Duodenal mucosa (tissue), 2 donors: Measurements from ENCODE around the gene ADGRG3.
"Not testable (repeated sequence)": the region's sequence is repeated elsewhere in the genome, so short reads cannot be mapped to it uniquely, and the experiment has no call there.

ENCODE experiments used
- H3K27ac ChIP-seq: one replicate; pipeline ENCODE4 v1.7.0; 2013; ENCODE audit warnings: low read depth, low read length
- H3K27me3 ChIP-seq, 2 donors: one replicate each; pipeline ENCODE4 v1.7.0; 2013; ENCODE audit warnings: low read length in 2 of 2, control low read depth in 1 of 2; ENCODE audit not compliant: insufficient read depth in 2 of 2, control insufficient read depth in 1 of 2
- H3K36me3 ChIP-seq, 2 donors: one replicate each; pipeline ENCODE4 v1.7.0; 2013; ENCODE audit warnings: low read length in 2 of 2, control low read depth in 1 of 2; ENCODE audit not compliant: insufficient read depth in 2 of 2, control insufficient read depth in 1 of 2
- H3K4me1 ChIP-seq, 2 donors: one replicate each; pipeline ENCODE4 v1.7.0; 2013; ENCODE audit warnings: low read length in 2 of 2, control low read depth in 1 of 2; ENCODE audit not compliant: insufficient read depth in 2 of 2, control insufficient read depth in 1 of 2
- H3K4me3 ChIP-seq, 2 donors: one replicate each; pipeline ENCODE4 v1.7.0; 2013; ENCODE audit warnings: low read length in 2 of 2, low read depth in 1 of 2
- H3K9ac ChIP-seq, 2 donors: one replicate each; pipeline ENCODE4 v1.7.0; 2013; ENCODE audit warnings: low read length in 2 of 2, low read depth in 1 of 2
- H3K9me3 ChIP-seq, 2 donors: one replicate each; pipeline ENCODE4 v1.7.0; 2013; ENCODE audit warnings: low read length in 2 of 2, control low read depth in 1 of 2; ENCODE audit not compliant: control insufficient read depth in 1 of 2

The ADGRG3 gene

GRCh38 chr16:57707331-57707730 lies 39.2 kb downstream of the ADGRG3 start:
- Histone ChIP-seq H3K4me3 (no peak overlapping the region), H3K36me3 (no peaks in the 10 kb centered on the region), H3K9me3 (no peaks in the 10 kb centered on the region), H3K9ac (no peak overlapping the region), H3K27ac (no peak overlapping the region), H3K4me1 (no peaks in the 10 kb centered on the region), H3K27me3 (no peaks in the 10 kb centered on the region)

GRCh38 chr16:57708168-57708567 lies 40.1 kb downstream of the ADGRG3 start:
- Histone ChIP-seq H3K27me3 (no peaks in the 10 kb centered on the region), H3K4me1 (no peaks in the 10 kb centered on the region), H3K4me3 (no peak overlapping the region), H3K36me3 (no peaks in the 10 kb centered on the region), H3K9me3 (no peaks in the 10 kb centered on the region), H3K9ac (no peak overlapping the region), H3K27ac (no peak overlapping the region)

- H3K27me3 ChIP-seq: no peaks in the 10 kb centered on the region
- H3K4me1 ChIP-seq: no peaks in the 10 kb centered on the region
- no peak overlapping the region for H3K4me3 ChIP-seq
Measured at GRCh38 chr16:57709663-57710062, 41.6 kb downstream of the ADGRG3 start.

GRCh38 chr16:57711346-57711745 lies 43.2 kb downstream of the ADGRG3 start:
- no peak overlapping the region for H3K4me3 ChIP-seq
- no peaks in the 10 kb centered on the region for H3K4me1 ChIP-seq
- no peaks in the 10 kb centered on the region for H3K36me3 ChIP-seq
- no peak overlapping the region for H3K27ac ChIP-seq
- no peaks in the 10 kb centered on the region for H3K9me3 ChIP-seq
- peaks cover 0 to 6% of the 10 kb centered on the region in 2 donors for H3K27me3 ChIP-seq
- no peak overlapping the region for H3K9ac ChIP-seq

More at GRCh38 chr16:57709663-57710062, 41.6 kb downstream of the ADGRG3 start:
- Histone ChIP-seq H3K27ac (no peak overlapping the region), H3K9ac (no peak overlapping the region), H3K36me3 (no peaks in the 10 kb centered on the region), H3K9me3 (no peaks in the 10 kb centered on the region)

- H3K36me3 ChIP-seq: no peaks in the 10 kb centered on the region
- H3K27ac ChIP-seq: no peak overlapping the region
- H3K4me3 ChIP-seq: no peak overlapping the region
- H3K9me3 ChIP-seq: no peaks in the 10 kb centered on the region
- H3K9ac ChIP-seq: no peak overlapping the region
- H3K4me1 ChIP-seq: no peaks in the 10 kb centered on the region
- H3K27me3 ChIP-seq: peaks cover 0 to 6% of the 10 kb centered on the region in 2 donors
Measured at GRCh38 chr16:57711993-57712392, 43.9 kb downstream of the ADGRG3 start.

- not testable (repeated sequence) for H3K4me3 ChIP-seq, H3K9me3 ChIP-seq, H3K9ac ChIP-seq, H3K36me3 ChIP-seq, H3K4me1 ChIP-seq, H3K27me3 ChIP-seq, H3K27ac ChIP-seq
Measured at GRCh38 chr16:57712569-57712968, 44.5 kb downstream of the ADGRG3 start.

- Histone ChIP-seq H3K4me3 (no peak overlapping the region), H3K27me3 (peaks cover 0 to 6% of the 10 kb centered on the region in 2 donors)
Measured at GRCh38 chr16:57713596-57713995, 45.5 kb downstream of the ADGRG3 start.

GRCh38 chr16:57714047-57714446 lies 45.9 kb downstream of the ADGRG3 start:
- Histone ChIP-seq H3K27ac (no peak overlapping the region), H3K36me3 (no peaks in the 10 kb centered on the region), H3K4me1 (no peaks in the 10 kb centered on the region)

More at GRCh38 chr16:57713596-57713995, 45.5 kb downstream of the ADGRG3 start:
- Histone ChIP-seq H3K36me3 (no peaks in the 10 kb centered on the region), H3K27ac (no peak overlapping the region), H3K9me3 (no peaks in the 10 kb centered on the region), H3K9ac (no peak overlapping the region), H3K4me1 (no peaks in the 10 kb centered on the region)

GRCh38 chr16:57720142-57720575 lies 52.1 kb downstream of the ADGRG3 start:
- no peaks in the 10 kb centered on the region for H3K9me3 ChIP-seq
- H3K4me3 ChIP-seq: no peak overlapping the region
- no peak overlapping the region for H3K9ac ChIP-seq
- H3K27me3 ChIP-seq: peaks cover 0 to 6% of the 10 kb centered on the region in 2 donors
- H3K27ac ChIP-seq: no peak overlapping the region
- no peaks in the 10 kb centered on the region for H3K4me1 ChIP-seq
- no peaks in the 10 kb centered on the region for H3K36me3 ChIP-seq

More at GRCh38 chr16:57714047-57714446, 45.9 kb downstream of the ADGRG3 start:
- H3K27me3 ChIP-seq: peaks cover 0 to 6% of the 10 kb centered on the region in 2 donors
- H3K4me3 ChIP-seq: no peak overlapping the region
- no peak overlapping the region for H3K9ac ChIP-seq
- no peaks in the 10 kb centered on the region for H3K9me3 ChIP-seq

- no peak overlapping the region for H3K4me3 ChIP-seq
- H3K4me1 ChIP-seq: no peaks in the 10 kb centered on the region
- no peaks in the 10 kb centered on the region for H3K9me3 ChIP-seq
- H3K27ac ChIP-seq: no peak overlapping the region
- no peaks in the 10 kb centered on the region for H3K27me3 ChIP-seq
- no peak overlapping the region for H3K9ac ChIP-seq
- no peaks in the 10 kb centered on the region for H3K36me3 ChIP-seq
Measured at GRCh38 chr16:57721356-57722209, 53.5 kb downstream of the ADGRG3 start.
